HG03139 (cell line): ENCODE data around the gene TJP3.

ENCODE experiments used
- ATAC-seq: cut with Tn5 transposase; IDR thresholded peaks from one replicate; pipeline ENCODE4 v1.9.1; 2021; ENCODE audit not compliant: unreplicated experiment

Gene TJP3

DNA sequence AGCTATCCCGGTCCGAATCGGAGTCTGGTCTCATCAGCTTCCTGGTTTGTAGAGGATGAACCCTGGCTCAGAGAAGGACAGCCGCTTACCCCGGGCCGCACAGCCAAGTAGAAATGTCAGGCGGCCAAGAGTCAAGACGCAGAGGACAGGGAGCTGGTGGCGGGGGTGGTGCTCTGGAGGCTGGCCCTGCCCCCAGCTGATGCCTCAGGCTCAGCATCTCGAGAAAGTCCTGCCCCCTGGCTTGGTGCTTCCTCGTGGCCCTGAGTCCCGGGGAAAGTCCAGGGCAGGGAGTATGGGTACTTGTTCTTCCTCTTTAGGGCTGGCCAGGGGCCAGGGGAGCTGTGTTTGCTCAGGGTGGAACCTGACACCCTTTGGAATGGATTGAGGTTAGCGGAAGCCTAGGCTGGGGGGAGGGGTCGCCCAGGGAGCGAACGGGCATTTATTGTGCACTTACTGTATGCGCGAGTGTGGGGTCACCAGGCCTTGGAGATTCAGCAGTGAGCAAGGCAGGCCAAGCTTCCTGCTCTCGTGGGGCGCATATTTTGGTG lies 2.2 kb downstream of the TJP3 start:
- ATAC-seq = no peak

- no peak for ATAC-seq
Measured at GRCh38 chr19:3712663-3713611, 4.8 kb downstream of the TJP3 start.

DNA sequence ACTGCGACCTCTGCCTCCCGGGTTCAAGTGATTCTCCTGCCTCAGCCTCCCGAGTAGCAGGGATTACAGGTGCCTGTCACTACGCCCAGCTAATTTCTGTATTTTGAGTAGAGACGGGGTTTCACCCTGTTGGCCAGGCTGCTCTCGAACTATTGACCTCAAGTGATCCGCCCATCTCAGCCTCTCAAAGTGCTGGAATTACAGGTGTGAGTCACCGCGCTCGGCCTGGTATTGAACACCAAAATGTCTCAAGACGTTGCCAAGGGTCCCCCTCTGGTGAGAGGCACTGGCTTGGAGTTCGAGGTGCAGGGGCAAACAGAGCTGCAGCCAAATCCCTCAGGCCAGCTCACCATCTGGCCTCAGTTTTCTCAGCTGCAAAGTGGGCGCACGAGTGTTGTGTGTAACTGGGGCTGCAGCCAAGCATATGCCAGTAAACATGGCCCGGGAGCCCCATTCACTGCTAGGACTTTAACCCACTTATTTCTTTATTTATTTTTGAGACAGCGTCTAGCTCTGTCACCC lies 8.0 kb downstream of the TJP3 start:
- ATAC-seq = no peak

DNA sequence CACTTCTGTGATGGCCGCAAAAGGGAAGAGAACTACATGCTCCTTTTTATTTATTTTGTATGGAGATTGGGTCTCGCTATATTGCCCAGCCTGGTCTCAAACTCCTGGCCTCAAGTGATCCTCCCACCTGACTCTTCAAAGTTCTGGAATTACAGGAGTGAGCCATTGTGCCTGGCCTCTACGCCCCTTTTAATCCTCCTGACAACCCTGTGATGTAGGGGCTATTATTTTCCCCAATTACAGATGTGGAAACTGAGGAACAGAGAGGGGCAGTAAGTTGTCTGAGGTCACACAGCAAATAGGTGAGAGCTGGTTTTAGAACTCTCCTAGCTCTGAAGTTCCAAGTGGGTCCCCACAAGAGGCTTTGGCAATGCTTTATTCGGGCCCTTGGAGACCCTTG lies 11.7 kb downstream of the TJP3 start:
- ATAC-seq = no peak

DNA sequence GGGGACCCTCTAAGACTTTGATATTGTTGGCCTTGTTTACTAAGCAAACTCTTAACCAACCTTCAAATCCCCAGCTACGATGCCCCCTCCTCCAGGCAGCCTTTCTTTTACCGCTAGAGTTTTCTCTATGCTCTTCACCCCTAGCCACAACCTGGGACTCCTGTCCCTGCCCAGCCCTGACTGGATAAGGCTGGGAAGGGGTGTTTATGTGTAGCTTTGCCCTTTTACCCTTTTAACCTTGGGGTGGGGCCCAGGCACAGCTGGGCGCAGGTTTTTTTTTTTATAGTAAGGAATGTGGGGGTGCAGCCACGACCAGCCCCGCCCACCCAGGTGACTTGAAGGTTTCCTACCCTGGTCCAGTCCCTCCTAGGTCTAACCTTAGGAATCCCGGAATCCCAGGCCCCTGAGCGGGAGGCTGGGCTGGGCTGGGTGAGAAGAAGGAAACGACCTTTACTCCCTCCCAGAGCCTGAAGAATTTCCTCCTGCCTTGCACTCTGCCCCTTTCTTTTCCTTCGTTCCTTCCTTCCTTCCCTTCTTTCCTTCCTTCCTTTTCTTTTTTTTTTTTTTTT lies 12.2 kb downstream of the TJP3 start:
- ATAC-seq = no peak

GRCh38 chr19:3721131-3721886 lies 13.1 kb downstream of the TJP3 start:
- no peak for ATAC-seq

- no peak for ATAC-seq
Measured at GRCh38 chr19:3721887-3722442, 13.8 kb downstream of the TJP3 start.

GRCh38 chr19:3722443-3723109 lies 14.4 kb downstream of the TJP3 start:
- ATAC-seq = no peak

DNA sequence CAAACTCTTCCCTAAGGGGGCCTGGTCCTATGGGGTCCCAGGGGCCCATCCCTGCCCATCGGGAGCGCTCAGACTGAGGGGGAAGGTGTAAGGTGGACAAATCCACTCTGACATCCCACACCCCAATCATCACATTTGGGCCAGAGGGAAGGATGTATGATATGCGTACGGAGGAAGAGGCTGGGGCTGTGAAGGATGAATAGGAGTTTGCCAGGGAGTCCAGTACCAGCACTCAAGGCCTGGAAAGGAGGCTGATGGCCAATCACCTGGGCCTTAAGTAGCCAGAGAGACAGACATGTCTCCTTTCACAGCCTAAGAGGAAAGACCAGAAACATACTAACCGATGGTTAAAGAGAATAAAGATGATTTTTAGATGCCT lies 14.9 kb downstream of the TJP3 start:
- no peak for ATAC-seq

DNA sequence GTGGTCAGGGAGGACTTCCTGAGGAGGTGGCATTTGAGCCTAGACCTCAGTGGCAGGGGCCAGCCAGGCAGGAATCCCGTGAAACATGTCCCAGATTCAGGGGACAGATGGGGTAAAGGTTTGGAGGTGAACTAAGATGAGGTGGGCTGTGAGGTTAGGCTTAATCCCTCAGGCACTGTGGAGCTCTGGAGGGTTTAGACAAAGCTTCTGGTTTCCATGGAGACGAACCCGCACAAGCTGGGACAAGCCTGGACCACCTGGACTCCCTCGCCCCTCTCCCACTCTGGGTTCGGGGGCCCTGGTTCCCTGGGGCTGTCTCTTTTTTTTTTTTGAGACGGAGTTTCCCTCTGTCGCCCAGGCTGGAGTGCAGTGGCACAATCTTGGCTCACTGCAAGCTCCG lies 15.7 kb downstream of the TJP3 start:
- no peak for ATAC-seq

GRCh38 chr19:3725121-3725520 lies 16.9 kb downstream of the TJP3 start:
- no peak for ATAC-seq

- no peak for ATAC-seq
Measured at GRCh38 chr19:3725640-3726310, 17.6 kb downstream of the TJP3 start.

GRCh38 chr19:3730457-3730958 lies 22.3 kb downstream of the TJP3 start:
- no peak for ATAC-seq

DNA sequence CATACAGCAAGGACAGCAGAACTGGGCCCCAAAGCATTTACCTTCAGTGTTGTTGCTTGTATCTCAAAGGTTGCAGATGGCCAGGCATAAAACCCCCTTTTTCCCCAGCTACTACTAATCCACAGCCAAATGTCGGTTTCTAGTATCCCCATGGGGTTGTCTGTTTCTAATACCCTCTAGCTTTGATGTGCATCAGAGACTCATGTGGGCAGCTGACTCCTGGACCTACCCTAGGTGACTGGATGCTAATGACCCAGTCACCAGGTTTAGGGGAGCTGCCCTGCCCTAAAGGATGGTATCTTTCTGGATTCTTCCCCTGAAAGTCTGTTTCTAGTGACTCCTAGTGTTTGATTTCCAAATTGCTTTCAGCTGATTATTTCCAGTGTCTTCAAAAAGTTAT lies 23.9 kb downstream of the TJP3 start:
- ATAC-seq = no peak

DNA sequence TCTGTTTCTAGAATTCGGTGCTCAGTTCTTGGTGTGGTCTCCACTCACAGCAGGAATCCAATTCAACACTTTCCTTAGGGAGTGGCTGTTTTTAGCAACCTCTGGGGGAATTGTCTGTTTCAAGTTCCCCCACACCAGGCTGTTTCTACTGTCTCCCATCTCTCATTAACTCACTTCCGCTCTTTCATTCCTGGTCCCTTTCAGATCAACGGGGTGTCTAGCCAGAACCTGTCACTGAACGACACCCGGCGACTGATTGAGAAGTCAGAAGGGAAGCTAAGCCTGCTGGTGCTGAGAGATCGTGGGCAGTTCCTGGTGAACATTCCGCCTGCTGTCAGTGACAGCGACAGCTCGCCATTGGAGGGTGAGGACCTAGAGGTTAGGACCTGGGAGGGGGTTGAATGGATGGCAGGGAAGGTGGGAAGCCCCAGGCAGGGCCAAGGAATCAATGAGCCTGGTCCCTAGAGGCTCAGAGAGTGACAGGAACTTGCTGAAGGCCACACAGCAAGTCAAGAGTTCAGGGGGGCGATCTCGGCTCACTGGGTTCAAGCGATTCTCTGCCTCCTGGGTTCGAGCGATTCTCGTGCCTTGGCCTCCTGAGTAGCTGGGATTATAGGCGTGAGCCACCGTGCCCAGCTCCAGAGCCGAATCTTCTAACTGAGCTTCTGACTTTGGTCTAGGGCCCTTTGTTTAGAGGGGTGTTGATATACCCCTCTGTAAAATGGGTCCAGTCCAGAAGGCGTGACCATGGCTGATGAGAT lies 25.5 kb downstream of the TJP3 start:
- ATAC-seq = no peak

- ATAC-seq = no peak
Measured at GRCh38 chr19:3734310-3734600, 26.1 kb downstream of the TJP3 start.

GRCh38 chr19:3736106-3736724 lies 28.0 kb downstream of the TJP3 start:
- no peak for ATAC-seq

GRCh38 chr19:3737487-3738205 lies 29.5 kb downstream of the TJP3 start:
- no peak for ATAC-seq
